Testis (tissue), 3 donors: ENCODE data around the gene SEZ6. TPM values are rescaled to one million over a fixed set of nuclear protein-coding genes. Genes with fewer than 3 reads are reported as not detected.

Experiments used
- DNase-seq: peaks from one replicate; pipeline ENCODE4 v3.0.0-alpha.2; 2019
- H3K27ac ChIP-seq, 2 donors: fragments of 200-600 bp; sonication (generic); one replicate each; pipeline ENCODE4 v1.5.1; 2019
- H3K27me3 ChIP-seq: fragments of 200-600 bp; sonication (generic); one replicate; pipeline ENCODE4 v1.5.1; 2019
- H3K36me3 ChIP-seq: fragments of 200-600 bp; sonication (generic); one replicate; pipeline ENCODE4 v1.5.1; 2017; ENCODE audit warnings: low read depth; ENCODE audit errors: missing control alignments
- H3K4me1 ChIP-seq: fragments of 200-600 bp; sonication (generic); one replicate; pipeline ENCODE4 v1.5.1; 2019
- H3K4me3 ChIP-seq, 2 donors: fragments of 200-600 bp; sonication (generic); one replicate each; pipeline ENCODE4 v1.5.1; 2017 to 2019
- H3K9me3 ChIP-seq: fragments of 200-600 bp; sonication (generic); one replicate; pipeline ENCODE4 v1.5.1; 2017
- CTCF ChIP-seq, 3 experiments: fragments of 450-650 bp in 2 of 3; fragments of 200-600 bp in 1 of 3; sonication (generic) in 1 of 3; IDR thresholded peaks; one replicate each; pipeline ENCODE4 v1.5.1; 2016 to 2019; ENCODE audit warnings: antibody characterized with exemption in 3 of 3, mild to moderate bottlenecking in 2 of 3, moderate library complexity in 1 of 3
- POLR2A ChIP-seq: fragments of 450-650 bp; IDR thresholded peaks from one replicate; pipeline ENCODE4 v1.6.1; 2017; ENCODE audit warnings: antibody characterized with exemption, mild to moderate bottlenecking, moderate library complexity
- WGBS, 2 donors: methylation state at CpG; one replicate each; pipeline ENCODE4 v1.1.5; 2018; 5-methylcytosine and 5-hydroxymethylcytosine counted together
- intact Hi-C: fragments of 100-400 bp; cut with DNase I; formaldehyde crosslinking; loops from one replicate; pipeline ENCODE4 v1.15.1; 2023; ENCODE audit warnings: low total_unique reads
- polyA plus RNA-seq: library from polyadenylated mRNA; stranded (reverse); fragments of 350-450 nt; fragmentation: Illumina TruSeq; extraction: RNeasy Lipid Tissue Mini Kit (QIAGEN cat#74804); gene quantifications from one replicate; pipeline ENCODE4 v1.2.3, GENCODE V29; 2014; ENCODE audit warnings: low read depth, low replicate concordance; ENCODE audit not compliant: insufficient read depth
- total RNA-seq, 2 donors: library from RNA; depleted of rRNA; stranded (reverse); fragments of >200 nt; gene quantifications; one replicate each; pipeline ENCODE4 v1.2.3, GENCODE V29; 2016

SEZ6 gene
- total and polyA plus RNA-seq, 3 donors from 2014 or later, result 0.53 to 2.1 (median 0.79) TPM

- H3K4me1 ChIP-seq, result peaks cover 17% of the 10 kb centered on the region
- H3K9me3 ChIP-seq, result no peaks in the 10 kb centered on the region
- peak overlapping the region; percentile 14 to 52 for H3K27ac ChIP-seq
- TF ChIP-seq CTCF (IDR thresholded peaks at IDR 0.05), result no peak
- no peak for TF ChIP-seq POLR2A
- 31 to 54% methylated on average over 3 to 5 of the region's 5 CpGs for WGBS, 2 donors
- H3K27me3 ChIP-seq, result no peaks in the 10 kb centered on the region
- H3K36me3 ChIP-seq, result no peaks in the 10 kb centered on the region
- DNase-seq, result no peak
- no peak overlapping the region for H3K4me3 ChIP-seq
- intact Hi-C loops, result loop anchor here (10.0 kb wide), 1 partner anchor 163 kb away; no protein-coding TSS in a partner anchor
Measured at GRCh38 chr17:28917465-28917864, 88.4 kb downstream of the SEZ6 start.

- DNase-seq, result no peak
- H3K27ac ChIP-seq, result peak overlapping the region; percentile 14 to 52
- H3K9me3 ChIP-seq, result no peaks in the 10 kb centered on the region
- intact Hi-C loops, result loop anchor here (10.0 kb wide), 1 partner anchor 162 kb away; no protein-coding TSS in a partner anchor
- no peak overlapping the region for H3K4me3 ChIP-seq
- WGBS, 2 donors, result 73 to 88% methylated on average over 12 of the region's 12 CpGs
- TF ChIP-seq CTCF (IDR thresholded peaks at IDR 0.05), result no peak
- TF ChIP-seq POLR2A, result no peak
- H3K4me1 ChIP-seq, result peaks cover 21% of the 10 kb centered on the region
- H3K27me3 ChIP-seq, result no peaks in the 10 kb centered on the region
- no peaks in the 10 kb centered on the region for H3K36me3 ChIP-seq
Measured at GRCh38 chr17:28917029-28917428, 88.8 kb downstream of the SEZ6 start.

GRCh38 chr17:28916302-28916934 lies 89.4 kb downstream of the SEZ6 start:
- no peak overlapping the region for H3K27ac ChIP-seq
- TF ChIP-seq POLR2A (no peak), CTCF (IDR thresholded peaks at IDR 0.05) (peak; percentile 52 to 75 (median 58))
- H3K4me1 ChIP-seq, result peaks cover 27% of the 10 kb centered on the region
- 49 to 53% methylated on average over 6 of the region's 6 CpGs for WGBS, 2 donors
- no peak overlapping the region for H3K4me3 ChIP-seq
- intact Hi-C loops, result loop anchor here (10.0 kb wide), 1 partner anchor 162 kb away; no protein-coding TSS in a partner anchor
- H3K27me3 ChIP-seq, result no peaks in the 10 kb centered on the region
- peak; percentile 66 for DNase-seq
- no peaks in the 10 kb centered on the region for H3K36me3 ChIP-seq
- H3K9me3 ChIP-seq, result no peaks in the 10 kb centered on the region

GRCh38 chr17:28912938-28913333 lies 92.9 kb downstream of the SEZ6 start:
- intact Hi-C loops, result loop anchor here (10.0 kb wide), 1 partner anchor 158 kb away; no protein-coding TSS in a partner anchor
- no peaks in the 10 kb centered on the region for H3K27me3 ChIP-seq
- H3K4me1 ChIP-seq, result peaks cover 35% of the 10 kb centered on the region
- no peaks in the 10 kb centered on the region for H3K36me3 ChIP-seq
- H3K9me3 ChIP-seq, result no peaks in the 10 kb centered on the region
- WGBS, 2 donors, result 75 to 86% methylated on average over 6 of the region's 6 CpGs
- TF ChIP-seq POLR2A, result no peak
- no peak for TF ChIP-seq CTCF (IDR thresholded peaks at IDR 0.05)
- DNase-seq, result peak; percentile 64
- no peak overlapping the region for H3K4me3 ChIP-seq
- no peak overlapping the region for H3K27ac ChIP-seq
